ENCODE results near the gene CTSO. TPM values are rescaled to one million over a fixed set of nuclear protein-coding genes. Genes with fewer than 3 reads are reported as not detected.
A peak's percentile ranks its signal among the peaks of the same experiment; 100 is the strongest.

The CTSO gene
- polyA plus RNA-seq, 2 of the 4 experiments (the other 2 are of a cell fraction): 0.81 to 2.0 TPM

- TF ChIP-seq ELK1 (IDR thresholded peaks at IDR 0.05; ENCODE audit: low read depth, low read length) (no peak), ESRRA (IDR thresholded peaks at IDR 0.05; ENCODE audit: borderline replicate concordance, low read length) (no peak)
These were observed 41.4 kb upstream of the CTSO start (continued) for GRCh38 chr4:155995069-155995468.

- TF ChIP-seq NFE2L2 (conservative IDR thresholded peaks at IDR 0.05; ENCODE audit: low read length): no peak
- no peak for TF ChIP-seq MAZ (IDR thresholded peaks at IDR 0.05; ENCODE audit: borderline replicate concordance, low read depth, low read length)
- TF ChIP-seq BHLHE40 (IDR thresholded peaks at IDR 0.05; ENCODE audit: low read depth, low read length): no peak
- TF ChIP-seq HOXA7 (CRISPR knock-in tag; IDR thresholded peaks at IDR 0.05): no peak
- no peak for TF ChIP-seq POLR2A (IDR thresholded peaks at IDR 0.05; ENCODE audit: low read length)
- no peak for TF ChIP-seq ZC3H11A (IDR thresholded peaks at IDR 0.05)
- TF ChIP-seq ATOH8 (CRISPR knock-in tag; IDR thresholded peaks at IDR 0.05; ENCODE audit: low read depth): no peak
- TF ChIP-seq JUNB (IDR thresholded peaks at IDR 0.05): no peak
- FAIRE-seq (no peak), ATAC-seq (no peak), DNase-seq (ENCODE audit: low read depth in 1 of 2, low spot score in 1 of 2) (no peak)
- no peak overlapping the region for H3K4me2 ChIP-seq
- H3K4me3 ChIP-seq: no peak overlapping the region
- ChIA-PET CTCF (no interaction called here), POLR2A (no interaction called here)
- no peaks in the 10 kb centered on the region for H3K4me1 ChIP-seq
- no peaks in the 10 kb centered on the region for H3K9me3 ChIP-seq
- 33% methylated on average over 4 of the region's 4 CpGs for WGBS (ENCODE audit: missing lambda C conversion rate)
- no peak overlapping the region for H3K27ac ChIP-seq
These were observed 30.6 kb upstream of the CTSO start for GRCh38 chr4:155984106-155984797.

- no peaks in the 10 kb centered on the region for H3K4me1 ChIP-seq
- ChIA-PET POLR2A (no interaction called here), CTCF (no interaction called here)
- no peak overlapping the region for H3K4me3 ChIP-seq
- FAIRE-seq (no peak), ATAC-seq (no peak), DNase-seq (ENCODE audit: low read depth in 1 of 2, low spot score in 1 of 2) (no peak)
- TF ChIP-seq PHF8 (IDR thresholded peaks at IDR 0.05; ENCODE audit: borderline replicate concordance, low read depth): no peak
- H3K4me2 ChIP-seq: no peak overlapping the region
- 6% methylated on average over 2 of the region's 2 CpGs for WGBS (ENCODE audit: missing lambda C conversion rate)
- no peaks in the 10 kb centered on the region for H3K9me3 ChIP-seq
- H3K27ac ChIP-seq: no peak overlapping the region
These were observed 29.2 kb upstream of the CTSO start for GRCh38 chr4:155982736-155983385.

GRCh38 chr4:155978810-155979209, 25.1 kb upstream of the CTSO start:
- no peak overlapping the region for H3K27ac ChIP-seq
- DNase-seq (ENCODE audit: low read depth in 1 of 2, low spot score in 1 of 2): no peak
- no peak overlapping the region for H3K4me2 ChIP-seq
- ChIA-PET POLR2A (no interaction called here), CTCF (no interaction called here)
- no peak for FAIRE-seq
- H3K4me3 ChIP-seq: no peak overlapping the region
- WGBS (ENCODE audit: missing lambda C conversion rate): 58% methylated on average over 4 of the region's 4 CpGs
- no peak for ATAC-seq
- no peaks in the 10 kb centered on the region for H3K9me3 ChIP-seq
- TF ChIP-seq HMGXB4 (CRISPR knock-in tag; IDR thresholded peaks at IDR 0.05; ENCODE audit: borderline replicate concordance): no peak
- TF ChIP-seq ZC3H11A (IDR thresholded peaks at IDR 0.05): no peak
- TF ChIP-seq ZFP36 (IDR thresholded peaks at IDR 0.05; ENCODE audit: borderline replicate concordance, partially characterized antibody): peak; percentile 80
- no peaks in the 10 kb centered on the region for H3K4me1 ChIP-seq

GRCh38 chr4:155975511-155975910, 21.8 kb upstream of the CTSO start:
- H3K9me3 ChIP-seq: no peaks in the 10 kb centered on the region
- no peak overlapping the region for H3K27ac ChIP-seq
- H3K4me3 ChIP-seq: no peak overlapping the region
- FAIRE-seq (no peak), DNase-seq (ENCODE audit: low read depth in 1 of 2, low spot score in 1 of 2) (no peak), ATAC-seq (no peak)
- H3K4me2 ChIP-seq: no peak overlapping the region
- CTCF ChIA-PET: no interaction called here
- 100% methylated on average over 2 of the region's 2 CpGs for WGBS (ENCODE audit: missing lambda C conversion rate)
- POLR2A ChIA-PET: no interaction called here
- H3K4me1 ChIP-seq: no peaks in the 10 kb centered on the region
- TF ChIP-seq CHD2 (IDR thresholded peaks at IDR 0.05; ENCODE audit: low read length, partially characterized antibody): no peak
- no peak for TF ChIP-seq MYC (IDR thresholded peaks at IDR 0.05; ENCODE audit: borderline replicate concordance, low read length)
- no peak for TF ChIP-seq FOSL2 (IDR thresholded peaks at IDR 0.05)
- no peak for TF ChIP-seq FOSL2 (CRISPR knock-in tag; IDR thresholded peaks at IDR 0.05)
- no peak for TF ChIP-seq HOXB5 (CRISPR knock-in tag; IDR thresholded peaks at IDR 0.05)
- no peak for TF ChIP-seq NPAS2 (CRISPR knock-in tag; IDR thresholded peaks at IDR 0.05; ENCODE audit: borderline replicate concordance)
- TF ChIP-seq JUNB (IDR thresholded peaks at IDR 0.05): no peak
- TF ChIP-seq HES2 (IDR thresholded peaks at IDR 0.05): no peak
- TF ChIP-seq PHF8 (IDR thresholded peaks at IDR 0.05; ENCODE audit: borderline replicate concordance, low read depth): no peak
- TF ChIP-seq E2F6 (IDR thresholded peaks at IDR 0.05; ENCODE audit: borderline replicate concordance, low read depth): no peak
- TF ChIP-seq RAD21 (conservative IDR thresholded peaks at IDR 0.05 in 1 of 2, IDR thresholded peaks at IDR 0.05 in 1 of 2): no peak
- no peak for TF ChIP-seq HDAC2 (IDR thresholded peaks at IDR 0.05)
- TF ChIP-seq RNF2 (IDR thresholded peaks at IDR 0.05; ENCODE audit: borderline replicate concordance, low read depth): no peak
- no peak for TF ChIP-seq POLR2A (IDR thresholded peaks at IDR 0.05; ENCODE audit: low read length)
